HG02885 (cell line): ENCODE measurements around the gene STRADA.

ENCODE experiments used
- ATAC-seq: cut with Tn5 transposase; IDR thresholded peaks from one replicate; pipeline ENCODE4 v1.9.1; 2021; ENCODE audit warnings: mild to moderate bottlenecking; ENCODE audit not compliant: unreplicated experiment, poor library complexity

Gene STRADA

DNA sequence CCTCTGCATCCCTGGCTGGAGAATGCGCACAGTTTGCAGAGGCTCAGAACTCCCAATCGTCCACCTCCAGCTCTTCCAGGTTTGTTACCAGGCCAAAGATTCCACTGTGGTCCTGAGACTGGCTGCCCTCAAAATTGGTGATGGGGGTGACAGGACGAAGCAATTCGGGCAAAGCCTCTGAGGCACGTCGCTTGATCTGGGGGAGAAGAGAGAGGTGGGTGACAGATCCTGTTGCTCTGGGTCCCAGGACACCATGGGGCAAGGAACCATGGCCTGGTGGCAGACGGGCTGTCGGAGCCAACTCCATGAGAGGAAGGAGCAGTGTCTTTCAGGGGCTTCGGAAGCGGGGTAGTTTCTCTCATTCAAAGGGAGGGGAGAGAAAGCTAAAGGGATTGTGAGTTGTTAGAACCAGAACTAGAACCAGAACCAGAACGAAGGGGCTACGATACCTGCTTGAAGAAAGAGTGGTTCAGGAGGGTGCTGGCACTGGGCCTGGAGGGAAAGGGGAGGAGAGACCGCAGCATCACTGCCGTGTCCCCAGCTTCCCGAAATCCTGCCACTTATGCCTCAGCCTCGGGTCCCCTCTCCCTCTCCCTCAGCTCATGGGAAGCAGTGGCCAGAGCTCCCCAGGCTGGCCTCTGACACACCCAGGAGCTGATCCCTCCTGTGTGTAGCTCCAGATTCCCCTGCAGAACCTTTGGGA, 37.9 kb downstream of the STRADA start:
- ATAC-seq = no peak

- no peak for ATAC-seq
These were observed 38.6 kb downstream of the STRADA start for GRCh38 chr17:63703029-63703428.

DNA sequence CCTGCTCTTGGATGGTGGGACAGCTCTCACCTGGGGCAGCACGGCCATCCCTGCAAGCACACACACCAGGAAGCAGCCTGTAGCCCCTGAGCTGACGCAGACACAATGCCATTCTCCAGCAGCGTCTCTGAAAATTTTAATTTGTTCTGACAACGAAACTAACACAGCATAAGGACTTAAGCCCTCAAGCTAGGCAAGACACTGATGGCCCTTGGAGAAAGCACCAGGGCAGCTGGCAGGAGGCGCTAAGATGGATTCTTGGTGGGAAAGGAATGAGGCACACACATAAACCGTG, 38.9 kb downstream of the STRADA start:
- no peak for ATAC-seq

DNA sequence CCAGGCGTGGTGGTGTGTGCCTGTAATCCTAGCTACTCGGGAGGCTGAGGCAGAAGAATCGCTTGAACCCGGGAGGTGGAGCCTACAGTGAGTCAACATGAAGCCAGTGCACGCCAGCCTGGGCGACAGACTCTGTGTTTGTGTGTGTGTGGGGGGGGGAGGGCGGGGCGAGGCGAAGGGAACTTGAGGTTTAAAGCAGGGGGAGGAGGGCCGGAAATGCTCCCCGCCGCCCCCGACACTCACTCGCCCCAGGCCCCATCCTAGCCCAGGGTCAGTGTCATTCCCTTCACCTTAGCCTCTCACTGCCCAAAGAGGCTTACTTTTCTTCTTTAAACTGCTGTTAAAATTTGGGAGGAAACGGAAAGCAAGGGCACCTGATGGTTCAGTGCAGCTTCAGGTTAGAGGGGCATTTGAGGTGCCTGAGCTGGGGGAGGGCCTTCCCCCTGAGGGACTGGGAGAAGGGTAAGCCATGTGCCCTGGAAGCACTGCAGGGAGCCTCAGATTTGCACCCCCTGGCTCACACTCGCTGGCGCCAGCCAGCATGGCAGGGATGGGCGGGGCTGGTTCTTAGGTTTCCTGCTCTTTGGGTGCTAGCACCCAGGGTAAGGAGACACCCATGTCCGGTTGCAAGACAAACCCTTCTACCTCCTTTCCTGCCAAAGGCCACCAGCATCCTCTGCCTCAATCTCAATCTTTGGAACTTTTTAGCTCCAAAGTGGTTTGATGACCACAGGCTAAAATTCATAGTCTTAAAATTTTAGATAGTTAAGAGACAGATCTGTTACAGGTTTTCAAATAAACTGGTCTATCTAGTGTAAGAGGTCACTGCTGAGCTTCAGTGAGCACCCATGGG, 39.5 kb downstream of the STRADA start:
- no peak for ATAC-seq

DNA sequence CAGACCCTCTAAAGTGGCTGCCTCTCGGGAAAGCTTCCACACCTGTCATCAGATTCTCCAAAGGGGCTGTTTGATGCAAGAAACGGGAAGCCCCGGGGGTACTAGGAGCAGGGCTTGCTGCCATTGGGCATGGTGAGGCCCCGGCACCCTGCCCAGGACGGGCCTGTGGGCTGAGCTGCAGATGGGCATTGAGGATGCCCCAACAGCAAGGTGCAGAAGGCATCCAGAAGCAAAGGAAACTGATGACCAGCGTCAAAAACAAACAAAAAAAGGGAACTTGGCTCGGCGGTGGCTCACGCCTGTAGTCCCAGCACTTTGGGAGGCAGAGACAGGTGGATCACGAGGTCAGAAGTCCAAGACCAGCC, 40.2 kb downstream of the STRADA start:
- no peak for ATAC-seq

DNA sequence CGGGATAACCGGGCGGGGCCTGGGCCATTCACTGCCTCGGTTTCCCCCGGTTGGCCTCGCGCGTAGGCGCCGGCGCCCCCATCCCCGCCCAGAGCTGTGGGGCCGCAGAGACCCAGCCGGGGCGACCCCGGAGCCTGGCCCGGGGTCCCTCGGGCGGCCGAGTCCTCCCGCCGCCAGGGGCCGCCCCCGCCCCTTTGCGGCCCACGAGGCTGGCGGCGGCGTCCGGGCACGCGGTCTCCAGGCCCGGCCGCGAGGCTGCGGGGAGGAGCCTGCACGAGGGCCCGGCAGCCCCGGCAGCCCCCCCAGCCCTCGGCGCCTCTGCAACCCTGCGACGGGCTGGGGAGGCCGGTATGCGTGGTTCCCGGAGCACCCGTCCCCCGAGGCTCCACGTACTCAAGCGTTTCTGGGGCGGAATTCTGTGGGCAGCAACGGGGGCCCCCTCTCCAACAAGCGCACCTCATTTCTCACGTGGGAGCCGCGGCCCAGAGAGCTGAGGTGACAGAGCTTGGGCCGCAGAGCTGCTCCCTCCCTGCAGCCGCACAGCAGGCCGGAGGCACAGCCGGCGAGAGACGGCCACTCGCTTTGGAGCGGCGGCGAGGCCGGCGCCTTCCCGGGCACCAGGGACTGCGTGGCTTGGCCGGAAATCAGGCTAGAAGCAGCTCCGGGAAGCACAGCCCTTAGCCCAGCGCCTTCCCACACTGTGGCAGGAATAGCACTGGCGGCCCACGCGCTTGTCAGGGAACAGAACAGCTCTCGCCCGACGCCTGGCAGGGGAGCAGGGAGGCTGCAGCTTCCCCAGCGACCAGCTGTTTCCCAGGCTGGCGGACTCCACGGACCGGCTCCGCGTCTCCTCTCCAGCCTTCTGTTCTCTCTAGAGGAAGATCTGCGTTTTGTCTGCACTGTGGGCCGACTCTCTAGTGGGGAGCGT, 40.8 kb downstream of the STRADA start:
- no peak for ATAC-seq

DNA sequence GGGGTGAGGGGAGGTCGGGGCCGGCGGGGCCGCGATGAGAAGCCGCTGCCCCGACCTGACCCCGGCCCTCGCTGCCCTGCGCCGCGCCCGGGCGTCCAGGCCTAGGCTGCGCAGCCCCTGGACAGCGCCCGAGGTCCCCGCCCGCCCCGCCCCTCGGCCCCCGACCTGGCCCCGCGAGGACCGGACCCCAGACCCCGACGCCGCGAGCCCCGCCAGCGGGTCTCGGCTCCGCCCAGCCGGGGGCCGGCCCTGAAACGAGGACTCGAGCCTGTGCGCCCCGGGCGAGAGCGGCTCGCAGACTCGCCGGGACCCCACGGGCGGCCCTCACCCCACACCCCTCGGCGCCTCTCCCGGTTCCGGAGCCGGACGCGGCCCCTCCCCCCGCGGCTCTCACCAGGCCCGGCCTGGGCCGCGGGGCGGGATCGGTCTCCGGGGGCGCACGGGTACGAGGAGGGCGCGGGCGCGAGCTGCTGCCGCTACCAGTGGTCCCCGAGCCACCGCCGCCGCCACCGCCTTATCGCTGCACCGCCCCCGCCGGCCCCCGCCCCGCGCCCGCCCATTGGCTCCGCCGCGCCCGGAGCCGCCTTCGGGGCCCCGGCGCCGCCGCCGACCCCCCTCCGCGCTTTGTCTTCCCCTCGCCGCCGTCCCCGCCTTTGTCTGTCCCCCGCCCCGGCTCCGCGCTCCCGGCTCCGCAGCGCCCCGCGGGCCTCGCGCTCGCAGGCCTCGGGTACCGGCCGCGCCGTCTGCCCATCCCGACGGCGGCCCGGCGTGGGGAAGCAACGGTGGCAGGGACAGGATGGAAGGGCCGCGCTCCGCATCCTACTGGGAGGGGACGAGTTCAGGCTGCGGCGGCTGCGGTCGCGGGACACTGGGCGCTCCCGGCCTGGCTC, 41.7 kb downstream of the STRADA start, which contains the start of gene LIMD2:
Gene LIMD2 (minus strand): TSS at position 488 of the 890 bp plus-strand sequence. CDS start 827 bp downstream, outside the sequence.
- peak; percentile 23 for ATAC-seq

DNA sequence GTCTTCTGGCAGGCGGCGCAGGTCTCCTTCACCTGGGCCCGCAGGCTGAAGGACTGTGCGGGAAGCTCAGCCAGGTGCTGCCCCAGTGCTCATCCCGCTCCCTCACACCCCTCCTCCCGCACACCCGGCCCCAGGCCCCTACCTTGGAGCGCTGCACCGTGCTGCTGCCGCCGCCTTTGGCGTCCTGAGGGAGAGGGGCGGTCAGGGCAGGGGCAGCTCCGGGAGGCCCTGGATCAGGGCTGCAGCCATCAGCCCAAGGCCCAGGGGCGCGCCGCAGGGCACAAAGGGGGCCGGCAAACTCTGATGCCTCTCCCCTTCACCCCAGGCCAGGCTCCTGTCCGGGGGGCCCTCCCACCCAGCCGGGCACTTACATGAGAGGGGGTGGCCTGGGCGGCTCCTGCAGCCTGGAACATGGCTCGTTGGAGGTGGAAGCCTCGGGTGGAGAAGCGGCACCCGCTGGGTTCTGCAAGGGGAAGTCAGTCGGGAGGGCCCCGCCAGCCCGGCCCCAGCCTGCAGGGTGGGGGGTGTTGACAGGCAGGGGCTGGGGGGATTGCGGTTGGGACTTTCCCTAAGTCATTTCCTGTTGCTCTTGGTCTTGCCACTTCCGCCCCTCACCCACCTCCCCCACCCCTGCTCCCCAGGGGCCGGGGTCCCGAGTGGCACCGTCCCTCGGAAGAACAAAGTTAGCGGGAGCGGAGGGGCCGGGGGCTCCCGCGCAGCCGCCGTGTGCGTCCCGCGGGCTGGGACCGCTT, 42.5 kb downstream of the STRADA start:
- ATAC-seq = peak; percentile 29

DNA sequence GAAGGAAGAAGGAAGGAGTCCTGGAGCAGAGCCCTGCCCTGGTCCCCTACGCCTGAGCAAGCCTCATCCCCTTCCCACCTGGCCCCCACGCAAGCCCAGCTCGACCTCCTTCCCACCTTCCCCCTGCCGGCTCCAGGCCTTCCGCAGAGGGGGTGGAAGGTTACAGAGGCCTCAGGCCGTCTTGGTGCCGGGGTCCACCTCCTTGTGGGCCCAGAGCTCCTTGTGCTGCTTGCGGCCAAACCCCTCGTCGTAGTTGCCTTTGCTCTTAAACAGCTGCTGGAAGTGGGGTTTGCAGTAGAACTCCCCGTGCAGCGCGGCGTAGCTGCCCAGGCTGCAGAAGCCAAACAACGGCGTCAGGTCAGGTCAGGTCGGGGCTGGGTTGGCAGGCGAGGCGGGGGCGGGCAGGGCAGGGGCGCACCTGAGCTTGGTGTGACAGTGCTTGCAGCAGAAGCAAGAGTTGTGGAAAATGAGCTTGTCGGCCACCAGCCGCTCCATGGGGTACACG, 43.2 kb downstream of the STRADA start:
- ATAC-seq = no peak

- no peak for ATAC-seq
These were observed 44.0 kb downstream of the STRADA start for GRCh38 chr17:63697341-63698286.

DNA sequence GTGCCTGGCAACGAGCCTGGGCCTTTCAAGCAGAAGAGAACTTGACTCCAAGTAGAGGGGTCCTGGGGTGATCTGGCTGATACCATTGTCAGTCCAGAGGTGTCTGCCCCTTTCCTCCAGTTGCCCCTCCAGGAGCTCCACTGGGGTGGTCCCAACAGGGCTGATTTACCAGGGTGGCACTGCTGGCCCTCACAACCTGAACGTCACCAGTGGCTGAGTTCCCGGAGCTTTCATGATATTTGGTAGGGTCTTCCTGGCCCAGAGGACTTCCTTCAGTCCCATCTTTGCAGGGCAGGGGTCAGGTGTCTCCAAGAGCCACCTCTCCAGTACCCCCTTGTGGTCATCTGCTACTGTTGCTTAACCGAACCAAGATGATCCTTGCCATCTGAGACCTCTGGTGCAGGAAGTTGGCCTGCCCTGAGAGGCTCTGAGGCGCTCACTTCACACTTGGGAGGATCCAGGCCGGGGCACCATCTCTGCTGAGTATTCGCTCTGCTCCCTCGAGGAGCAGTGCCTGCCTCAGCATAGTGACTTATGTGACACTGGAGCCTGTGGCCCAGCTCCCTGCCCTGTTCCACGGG, 45.1 kb downstream of the STRADA start:
- no peak for ATAC-seq

DNA sequence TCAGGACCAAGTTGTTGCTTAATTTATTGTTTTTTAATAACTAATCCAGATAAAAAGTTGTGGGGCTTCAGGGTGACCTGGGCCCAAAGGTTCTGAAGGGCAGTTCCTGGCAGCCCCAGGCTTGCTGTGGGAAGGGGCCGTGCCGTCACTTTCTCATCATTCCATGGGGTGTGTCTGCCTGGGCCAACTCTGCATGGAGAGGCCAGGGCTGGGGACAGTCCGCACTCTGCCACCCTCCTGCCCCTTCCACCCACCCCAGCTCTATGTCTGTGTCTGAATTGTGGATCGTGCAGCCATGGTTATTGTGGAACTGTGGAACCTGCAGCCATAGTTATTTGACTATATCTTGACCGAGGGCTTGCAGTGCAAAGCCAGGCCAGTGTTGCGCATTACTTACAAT, 45.7 kb downstream of the STRADA start:
- ATAC-seq = no peak

DNA sequence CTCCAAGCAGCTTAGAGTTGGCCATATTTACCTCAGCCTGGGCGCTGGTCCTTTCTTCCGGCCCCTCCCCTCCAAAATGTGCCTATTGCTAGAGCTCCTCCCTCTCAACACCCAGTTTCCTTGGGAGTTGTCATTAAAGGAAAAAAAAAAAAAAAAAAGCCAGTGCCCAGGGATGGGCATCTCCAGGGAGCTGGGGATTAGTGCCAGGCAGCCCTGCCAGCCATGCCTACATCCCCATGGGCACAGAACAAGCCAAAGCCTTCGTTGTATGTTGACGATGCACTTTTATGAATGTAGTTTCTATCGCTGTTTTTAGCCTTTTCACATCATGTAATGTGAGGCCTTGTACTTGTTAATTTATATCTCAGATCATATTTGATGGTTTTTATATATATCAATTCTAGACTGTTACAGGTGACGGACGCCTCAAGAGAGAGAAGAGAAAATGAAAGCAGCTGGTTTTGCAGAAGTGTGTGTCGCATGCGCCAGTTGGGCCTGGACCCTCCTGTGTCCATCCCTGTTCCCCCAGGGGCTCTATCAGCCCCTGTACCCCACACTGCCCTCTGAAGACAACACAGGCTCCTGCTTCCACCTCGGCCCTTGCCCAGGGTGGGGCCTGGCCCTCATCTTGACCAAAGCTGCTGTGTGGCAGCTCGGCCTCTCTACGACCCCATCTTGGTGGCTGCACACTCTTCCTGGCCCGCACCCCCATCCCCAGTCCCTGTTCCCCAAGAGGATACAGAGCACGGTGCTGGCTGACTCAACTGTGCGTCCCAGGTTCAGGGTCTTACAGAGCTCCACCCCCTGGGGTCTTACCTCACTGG, 46.4 kb downstream of the STRADA start:
- no peak for ATAC-seq

DNA sequence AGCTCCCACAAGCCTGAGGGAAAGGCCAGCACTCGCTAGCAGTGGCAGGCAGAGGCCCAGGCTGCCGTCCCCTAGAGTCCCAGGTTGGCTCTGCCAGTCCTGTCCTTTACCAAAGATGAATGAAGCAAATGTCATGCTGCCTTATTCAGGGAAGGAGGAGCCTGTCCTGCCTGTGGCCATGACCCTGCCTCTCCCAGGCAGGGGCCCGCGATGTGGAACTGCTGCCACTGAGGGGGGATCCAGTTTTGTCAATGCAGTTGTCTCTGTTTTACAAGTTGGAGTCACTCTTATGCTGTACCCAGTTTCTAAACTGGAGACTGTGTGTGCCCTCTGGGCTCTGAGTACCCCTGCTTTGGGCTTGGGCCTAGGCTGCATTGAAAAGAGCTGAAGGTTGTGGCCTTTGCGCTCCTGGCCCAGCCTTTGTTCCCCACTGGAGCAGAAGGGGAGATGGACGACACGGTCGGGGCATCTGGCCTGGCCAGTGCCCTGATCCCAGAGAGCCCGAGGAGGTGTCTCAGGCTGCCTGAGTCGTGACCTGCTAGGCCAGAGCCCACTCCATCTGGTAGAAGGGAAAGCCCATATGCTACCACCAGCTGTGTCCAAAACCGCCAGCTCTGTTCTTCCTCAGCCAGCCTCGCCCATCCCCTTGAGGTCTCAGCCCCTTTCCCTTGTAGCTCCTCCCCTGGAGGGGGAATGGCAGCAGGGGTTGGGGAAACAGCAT, 47.2 kb downstream of the STRADA start:
- no peak for ATAC-seq

- no peak for ATAC-seq
These were observed 48.0 kb downstream of the STRADA start for GRCh38 chr17:63693411-63694113.
